Vagina (tissue), 2 donors: Measurements from ENCODE around the gene CNST.

Source experiments
- CTCF ChIP-seq, 3 experiments: fragments of 450-650 bp in 2 of 3; fragments of 200-600 bp in 1 of 3; sonication (generic) in 1 of 3; IDR thresholded peaks; one replicate each; pipeline ENCODE4 v1.5.1; 2017 to 2019; ENCODE audit warnings: antibody characterized with exemption in 3 of 3, mild to moderate bottlenecking in 2 of 3, moderate library complexity in 2 of 3
- POLR2A ChIP-seq, 2 donors: fragments of 450-650 bp; IDR thresholded peaks; one replicate each; pipeline ENCODE4 v1.6.1; 2017; ENCODE audit warnings: antibody characterized with exemption in 2 of 2, mild to moderate bottlenecking in 2 of 2, moderate library complexity in 2 of 2
- POLR2AphosphoS5 ChIP-seq, 2 donors: sonication (generic); formaldehyde crosslinking; IDR thresholded peaks; one replicate each; pipeline ENCODE4 v1.9.0; 2017; ENCODE audit warnings: antibody characterized with exemption in 2 of 2, mild to moderate bottlenecking in 2 of 2, low read depth in 1 of 2; ENCODE audit not compliant: insufficient read depth in 1 of 2

- TF ChIP-seq CTCF (IDR thresholded peaks at IDR 0.05) (no peak), POLR2A (IDR thresholded peaks at IDR 0.05) (no peak), POLR2AphosphoS5 (IDR thresholded peaks at IDR 0.05; ENCODE audit: insufficient read depth in 1 of 2, low read depth in 1 of 2) (no peak)
These were observed 143.6 kb downstream of the CNST start for GRCh38 chr1:246709835-246710234.
